Panc1 (cell line): ENCODE measurements around the gene RHBDF1. TPM values are rescaled to one million over a fixed set of nuclear protein-coding genes. Genes with fewer than 3 reads are reported as not detected.
"Not testable (repeated sequence)": the region's sequence is repeated elsewhere in the genome, so short reads cannot be mapped to it uniquely, and the experiment has no call there.

Source experiments
- ATAC-seq: fragments of 200-7000 bp; cut with Tn5 transposase; 2 replicates; pipeline ENCODE4 v1.9.1; 2020; ENCODE audit warnings: mild to moderate bottlenecking, moderate library complexity
- BruUV-seq: library from RNA; stranded (reverse); fragments of 400-500 nt; replicated peaks from 2 replicates; lab custom pipeline; 2021; lab: Mats Ljungman, UMichigan
- CTCF ChIA-PET: fragments of 300-600 bp; sonication (Branson Sonifier 250); formaldehyde crosslinking; loops from one replicate; lab custom pipeline; 2022; ENCODE audit warnings: antibody characterized with exemption; lab: Charles Lee
- POLR2A ChIA-PET: fragments of 300-600 bp; sonication (Branson Sonifier 250); formaldehyde crosslinking; loops from one replicate; lab custom pipeline; 2022; ENCODE audit warnings: antibody characterized with exemption; lab: Charles Lee
- DNase-seq: peaks from one replicate; pipeline ENCODE4 v3.0.0-alpha.2; 2010; ENCODE audit warnings: low read depth, low spot score
- H3K27ac ChIP-seq: 2 replicates; pipeline ENCODE4 v1.5.1; 2011; ENCODE audit warnings: mild to moderate bottlenecking, low read length, inconsistent platforms
- H3K27me3 ChIP-seq: fragments of 200-500 bp; sonication (Bioruptor generic); 2 replicates; pipeline ENCODE4 v1.6.0; 2014; ENCODE audit warnings: low read length, inconsistent platforms; ENCODE audit not compliant: control insufficient read depth, insufficient read depth
- H3K36me3 ChIP-seq: fragments of 200-500 bp; sonication (Bioruptor generic); 2 replicates; pipeline ENCODE4 v1.5.1; 2014; ENCODE audit warnings: inconsistent platforms, mild to moderate bottlenecking, low read length, moderate library complexity; ENCODE audit not compliant: control insufficient read depth, insufficient read depth
- H3K4me1 ChIP-seq: 2 replicates; pipeline ENCODE4 v1.5.1; 2011; ENCODE audit warnings: inconsistent platforms, mild to moderate bottlenecking, low read length, moderate library complexity; ENCODE audit not compliant: control insufficient read depth, insufficient read depth
- H3K4me3 ChIP-seq, 2 experiments: 2 replicates each; pipeline ENCODE4 v1.5.1; 2011 to 2012; ENCODE audit warnings: low read depth in 2 of 2, low read length in 2 of 2, mild to moderate bottlenecking in 2 of 2, inconsistent platforms in 1 of 2, moderate library complexity in 1 of 2
- H3K9me3 ChIP-seq: fragments of 200-500 bp; sonication (Bioruptor generic); 2 replicates; pipeline ENCODE4 v1.5.1; 2014; ENCODE audit warnings: low read depth, mild to moderate bottlenecking, inconsistent platforms, low read length, moderate library complexity; ENCODE audit not compliant: control insufficient read depth, insufficient read depth
- POLR2AphosphoS5 ChIP-seq: IDR thresholded peaks from 2 replicates; pipeline ENCODE4 v1.6.1; 2012; ENCODE audit warnings: mild to moderate bottlenecking, low read depth, low read length, moderate library complexity
- SIN3A ChIP-seq: IDR thresholded peaks from 2 replicates; pipeline ENCODE4 v1.6.1; 2012; ENCODE audit warnings: low read depth, mild to moderate bottlenecking, low read length, moderate library complexity, borderline replicate concordance; ENCODE audit not compliant: insufficient read depth
- TCF7L2 ChIP-seq: IDR thresholded peaks from 2 replicates; pipeline ENCODE4 v1.6.1; 2011; ENCODE audit warnings: mild to moderate bottlenecking, low read depth, low read length, inconsistent platforms
- in situ Hi-C: cut with HindIII; loops from 2 replicates; pipeline ENCODE4 v1.10.0; 2016; ENCODE audit warnings: low sequenced_read_pairs, low pct_unique_long_range_greater_than_20kb
- intact Hi-C: fragments of 100-400 bp; cut with micrococcal nuclease; formaldehyde crosslinking; loops from one replicate; pipeline ENCODE4 v1.10.0; 2022; ENCODE audit not compliant: unreplicated experiment
- total RNA-seq: library from RNA; stranded (reverse); gene quantifications from one replicate; pipeline ENCODE4 v1.2.1, GENCODE V29; 2021; ENCODE audit not compliant: unreplicated experiment
- TF ChIP-seq, protein P1 (sequence below): fragments of 450-650 bp; IDR thresholded peaks from 2 replicates; pipeline ENCODE4 v1.5.1; 2017; ENCODE audit warnings: mild to moderate bottlenecking
- TF ChIP-seq, protein P2 (sequence below), 2 experiments: IDR thresholded peaks; 2 replicates each; pipeline ENCODE4 v1.6.1; 2011 to 2012; ENCODE audit warnings: low read depth in 2 of 2, control low read depth in 1 of 2, low read length in 1 of 2, mild to moderate bottlenecking in 1 of 2, moderate library complexity in 1 of 2; ENCODE audit not compliant: insufficient read depth in 1 of 2

Gene RHBDF1
- total RNA-seq, 1 experiment from 2014 or later: 41.7 TPM

DNA sequence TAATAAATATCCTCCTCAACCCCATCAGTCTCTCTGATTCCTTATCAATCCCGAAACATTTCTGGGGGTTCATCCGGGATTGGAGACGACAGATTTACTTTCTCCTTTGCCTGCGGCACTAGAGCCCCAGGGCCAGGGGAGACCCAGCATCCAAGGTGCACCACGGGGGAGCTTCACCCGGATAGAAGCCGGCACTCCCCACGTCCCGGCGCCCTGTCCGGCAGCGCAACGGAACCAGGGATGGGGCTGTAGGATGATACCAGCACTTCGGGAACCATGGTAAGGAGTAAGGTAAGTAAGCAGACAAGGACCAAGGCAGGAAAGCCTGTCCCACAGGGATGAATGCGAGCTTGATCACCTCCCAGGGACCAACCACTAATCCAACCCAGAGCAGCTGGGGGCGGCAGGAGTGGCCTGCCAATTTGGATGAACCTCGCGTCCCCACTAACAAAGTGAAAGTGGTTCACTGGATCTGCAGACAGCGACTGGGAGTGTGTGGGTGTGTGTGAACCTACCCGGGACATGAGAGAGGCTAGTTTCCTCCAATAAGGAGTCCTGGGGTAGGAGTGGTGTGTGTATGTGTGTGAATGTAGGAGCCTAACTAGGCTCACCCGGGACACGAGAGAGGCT, 30.9 kb downstream of the RHBDF1 start:
- H3K27ac ChIP-seq: no peak overlapping the region
- DNase-seq (no peak), ATAC-seq (no peak)
- no peak overlapping the region for H3K4me3 ChIP-seq
- H3K9me3 ChIP-seq: no peaks in the 10 kb centered on the region
- no TSS peak for BruUV-seq
- CTCF ChIA-PET: interaction anchor here (0.5 kb wide), 1 partner anchor 417 kb away, joined by 3 read pairs; no protein-coding TSS in a partner anchor
- in situ Hi-C loops (no loop called here), intact Hi-C loops (no loop called here)
- H3K27me3 ChIP-seq: no peaks in the 10 kb centered on the region
- H3K36me3 ChIP-seq: peaks cover 8% of the 10 kb centered on the region
- H3K4me1 ChIP-seq: no peaks in the 10 kb centered on the region
- TF ChIP-seq, protein P1, sequence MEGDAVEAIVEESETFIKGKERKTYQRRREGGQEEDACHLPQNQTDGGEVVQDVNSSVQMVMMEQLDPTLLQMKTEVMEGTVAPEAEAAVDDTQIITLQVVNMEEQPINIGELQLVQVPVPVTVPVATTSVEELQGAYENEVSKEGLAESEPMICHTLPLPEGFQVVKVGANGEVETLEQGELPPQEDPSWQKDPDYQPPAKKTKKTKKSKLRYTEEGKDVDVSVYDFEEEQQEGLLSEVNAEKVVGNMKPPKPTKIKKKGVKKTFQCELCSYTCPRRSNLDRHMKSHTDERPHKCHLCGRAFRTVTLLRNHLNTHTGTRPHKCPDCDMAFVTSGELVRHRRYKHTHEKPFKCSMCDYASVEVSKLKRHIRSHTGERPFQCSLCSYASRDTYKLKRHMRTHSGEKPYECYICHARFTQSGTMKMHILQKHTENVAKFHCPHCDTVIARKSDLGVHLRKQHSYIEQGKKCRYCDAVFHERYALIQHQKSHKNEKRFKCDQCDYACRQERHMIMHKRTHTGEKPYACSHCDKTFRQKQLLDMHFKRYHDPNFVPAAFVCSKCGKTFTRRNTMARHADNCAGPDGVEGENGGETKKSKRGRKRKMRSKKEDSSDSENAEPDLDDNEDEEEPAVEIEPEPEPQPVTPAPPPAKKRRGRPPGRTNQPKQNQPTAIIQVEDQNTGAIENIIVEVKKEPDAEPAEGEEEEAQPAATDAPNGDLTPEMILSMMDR: no peak
- no peak for TF ChIP-seq POLR2AphosphoS5
- TF ChIP-seq, protein P2, sequence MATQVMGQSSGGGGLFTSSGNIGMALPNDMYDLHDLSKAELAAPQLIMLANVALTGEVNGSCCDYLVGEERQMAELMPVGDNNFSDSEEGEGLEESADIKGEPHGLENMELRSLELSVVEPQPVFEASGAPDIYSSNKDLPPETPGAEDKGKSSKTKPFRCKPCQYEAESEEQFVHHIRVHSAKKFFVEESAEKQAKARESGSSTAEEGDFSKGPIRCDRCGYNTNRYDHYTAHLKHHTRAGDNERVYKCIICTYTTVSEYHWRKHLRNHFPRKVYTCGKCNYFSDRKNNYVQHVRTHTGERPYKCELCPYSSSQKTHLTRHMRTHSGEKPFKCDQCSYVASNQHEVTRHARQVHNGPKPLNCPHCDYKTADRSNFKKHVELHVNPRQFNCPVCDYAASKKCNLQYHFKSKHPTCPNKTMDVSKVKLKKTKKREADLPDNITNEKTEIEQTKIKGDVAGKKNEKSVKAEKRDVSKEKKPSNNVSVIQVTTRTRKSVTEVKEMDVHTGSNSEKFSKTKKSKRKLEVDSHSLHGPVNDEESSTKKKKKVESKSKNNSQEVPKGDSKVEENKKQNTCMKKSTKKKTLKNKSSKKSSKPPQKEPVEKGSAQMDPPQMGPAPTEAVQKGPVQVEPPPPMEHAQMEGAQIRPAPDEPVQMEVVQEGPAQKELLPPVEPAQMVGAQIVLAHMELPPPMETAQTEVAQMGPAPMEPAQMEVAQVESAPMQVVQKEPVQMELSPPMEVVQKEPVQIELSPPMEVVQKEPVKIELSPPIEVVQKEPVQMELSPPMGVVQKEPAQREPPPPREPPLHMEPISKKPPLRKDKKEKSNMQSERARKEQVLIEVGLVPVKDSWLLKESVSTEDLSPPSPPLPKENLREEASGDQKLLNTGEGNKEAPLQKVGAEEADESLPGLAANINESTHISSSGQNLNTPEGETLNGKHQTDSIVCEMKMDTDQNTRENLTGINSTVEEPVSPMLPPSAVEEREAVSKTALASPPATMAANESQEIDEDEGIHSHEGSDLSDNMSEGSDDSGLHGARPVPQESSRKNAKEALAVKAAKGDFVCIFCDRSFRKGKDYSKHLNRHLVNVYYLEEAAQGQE (IDR thresholded peaks at IDR 0.05; ENCODE audit: insufficient read depth in 1 of 2, low read depth in 2 of 2, low read length in 1 of 2): no peak
- no peak for TF ChIP-seq SIN3A
- POLR2A ChIA-PET: no interaction called here

DNA sequence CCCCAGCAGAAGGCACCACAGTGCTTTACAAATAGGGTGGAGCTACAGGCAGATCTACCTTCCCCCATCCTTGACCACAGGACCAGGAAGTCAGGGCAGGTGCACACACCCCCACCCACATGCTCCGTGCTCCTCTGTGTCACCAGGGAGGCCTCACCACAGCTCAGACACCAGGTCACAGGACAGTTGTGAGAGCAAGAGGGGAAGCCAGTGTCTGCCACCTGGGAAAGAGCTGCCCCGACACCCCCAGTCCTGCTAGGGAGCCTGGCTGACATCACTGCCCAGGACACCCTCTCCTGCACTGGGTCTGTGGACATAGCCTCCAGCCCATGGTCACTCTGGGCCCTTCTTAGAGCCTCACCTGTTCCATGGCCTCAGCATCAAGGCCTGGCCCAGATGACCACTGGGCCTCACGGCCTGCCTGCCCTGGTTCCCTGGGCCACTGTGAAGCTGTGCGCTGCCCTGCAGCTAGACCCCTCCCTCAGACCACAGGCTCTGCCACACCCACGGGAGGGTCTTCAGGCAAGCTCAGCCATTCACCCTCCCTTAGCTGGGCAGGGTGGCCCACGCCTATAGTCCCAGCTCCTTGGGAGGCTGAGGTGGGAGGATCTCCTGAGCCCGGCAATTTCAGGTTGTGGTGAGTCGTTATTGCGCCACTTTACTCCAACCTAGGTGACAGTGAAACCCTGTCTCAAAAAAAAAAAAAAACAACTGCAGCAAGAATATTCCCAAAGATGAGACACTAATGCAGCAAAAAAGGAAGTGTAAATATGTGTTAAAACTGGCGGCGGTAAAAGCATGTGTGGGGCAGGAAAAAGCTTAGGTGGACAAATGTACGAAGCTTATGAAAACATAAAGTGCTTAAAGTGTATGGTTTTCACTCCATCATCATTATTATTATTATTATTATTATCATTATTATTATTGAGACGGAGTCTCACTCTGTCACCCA, 33.2 kb downstream of the RHBDF1 start:
- H3K27me3 ChIP-seq: no peaks in the 10 kb centered on the region
- intact Hi-C loops: no loop called here
- no peaks in the 10 kb centered on the region for H3K9me3 ChIP-seq
- in situ Hi-C loops: no loop called here
- no peaks in the 10 kb centered on the region; the same call in none of the 2 replicates for H3K36me3 ChIP-seq
- POLR2A ChIA-PET: no interaction called here
- no peak for DNase-seq
- no peaks in the 10 kb centered on the region for H3K4me1 ChIP-seq
- TF ChIP-seq, protein P1: no peak
- no peak for TF ChIP-seq SIN3A
- no peak for TF ChIP-seq POLR2AphosphoS5
- no peak for TF ChIP-seq TCF7L2
- TF ChIP-seq, protein P2 (IDR thresholded peaks at IDR 0.05; ENCODE audit: insufficient read depth in 1 of 2, low read depth in 2 of 2, low read length in 1 of 2): no peak
- CTCF ChIA-PET: interaction anchor here (0.5 to 0.6 kb wide), 2 partner anchors 207 to 532 kb away, joined by 4 to 6 read pairs; no protein-coding TSS in a partner anchor
- ATAC-seq: no peak; the same call in 1 of the 2 replicates
- no peak overlapping the region for H3K27ac ChIP-seq
- no peak overlapping the region for H3K4me3 ChIP-seq
- no TSS peak for BruUV-seq

GRCh38 chr16:38206-38605, 34.2 kb downstream of the RHBDF1 start:
- ATAC-seq, in situ Hi-C loops, H3K27ac ChIP-seq, DNase-seq, H3K36me3 ChIP-seq, H3K4me3 ChIP-seq, H3K4me1 ChIP-seq, POLR2A ChIA-PET, H3K27me3 ChIP-seq, intact Hi-C loops, H3K9me3 ChIP-seq, CTCF ChIA-PET, BruUV-seq: not testable (repeated sequence)
